CD14-positive monocyte (primary cell): ENCODE results near the gene ICAM5. TPM values are rescaled to one million over a fixed set of nuclear protein-coding genes. Genes with fewer than 3 reads are reported as not detected.

ENCODE experiments used
- DNase-seq, 3 donors: peaks; one replicate each; pipeline ENCODE4 v3.0.0-alpha.2; 2011 to 2022
- H2AFZ ChIP-seq: 2 replicates; pipeline ENCODE4 v1.6.0; 2012; ENCODE audit warnings: mild to moderate bottlenecking, low read depth, low read length, inconsistent platforms; ENCODE audit not compliant: insufficient read depth, poor library complexity, severe bottlenecking
- H3K27ac ChIP-seq, 2 donors: 1 replicate in 1 of 2; 2 replicates in 1 of 2; pipeline ENCODE4 v1.5.1; 2012 to 2013; ENCODE audit warnings: low read length in 2 of 2, control low read depth in 1 of 2, inconsistent platforms in 1 of 2, low read depth in 1 of 2, mild to moderate bottlenecking in 1 of 2
- H3K27me3 ChIP-seq, 2 donors: one replicate each; pipeline versions ENCODE4 v1.6.0 to v1.6.1; 2011 to 2013; ENCODE audit warnings: low read length in 2 of 2; ENCODE audit not compliant: control insufficient read depth in 2 of 2, insufficient read depth in 2 of 2
- H3K36me3 ChIP-seq, 2 donors: replicated peaks in 1 of 2; 1 replicate in 1 of 2; 2 replicates in 1 of 2; pipeline versions ENCODE4 v1.5.1 to v1.6.1; 2012 to 2013; ENCODE audit warnings: low read length in 2 of 2, control low read depth in 1 of 2, inconsistent platforms in 1 of 2, mild to moderate bottlenecking in 1 of 2; ENCODE audit not compliant: insufficient read depth in 2 of 2, control insufficient read depth in 1 of 2
- H3K4me1 ChIP-seq, 2 donors: 1 replicate in 1 of 2; 2 replicates in 1 of 2; pipeline versions ENCODE4 v1.5.1 to v1.6.1; 2012 to 2013; ENCODE audit warnings: low read length in 2 of 2, control low read depth in 1 of 2, inconsistent platforms in 1 of 2, mild to moderate bottlenecking in 1 of 2, moderate library complexity in 1 of 2; ENCODE audit not compliant: insufficient read depth in 2 of 2, control insufficient read depth in 1 of 2
- H3K4me2 ChIP-seq: replicated peaks from 2 replicates; pipeline ENCODE3; 2012; ENCODE audit warnings: low read length, moderate library complexity, mild to moderate bottlenecking; ENCODE audit not compliant: poor library complexity, severe bottlenecking; ENCODE audit errors: extremely low read depth
- H3K4me3 ChIP-seq, 3 experiments: fragments of 200-600 bp in 1 of 3; sonication (generic) in 1 of 3; replicated peaks in 1 of 3; 1 replicate in 2 of 3; 2 replicates in 1 of 3; pipeline ENCODE4 v1.5.1; 2011 to 2013; ENCODE audit warnings: low read length in 3 of 3, mild to moderate bottlenecking in 3 of 3, control low read depth in 2 of 3, low read depth in 2 of 3, inconsistent platforms in 1 of 3, moderate library complexity in 1 of 3
- H3K79me2 ChIP-seq: 2 replicates; pipeline ENCODE4 v1.6.0; 2012; ENCODE audit warnings: mild to moderate bottlenecking, control low read depth, inconsistent platforms, low read length, moderate library complexity; ENCODE audit not compliant: insufficient read depth
- H3K9ac ChIP-seq: 2 replicates; pipeline ENCODE4 v1.6.0; 2017; ENCODE audit warnings: low read length, mild to moderate bottlenecking; ENCODE audit not compliant: insufficient read depth, poor library complexity, severe bottlenecking
- H3K9me3 ChIP-seq, 2 donors: replicated peaks in 1 of 2; 1 replicate in 1 of 2; 2 replicates in 1 of 2; pipeline versions ENCODE4 v1.5.1 to v1.6.1; 2012 to 2013; ENCODE audit warnings: low read length in 2 of 2, control low read depth in 1 of 2; ENCODE audit not compliant: control insufficient read depth in 1 of 2, insufficient read depth in 1 of 2
- H4K20me1 ChIP-seq: 2 replicates; pipeline ENCODE4 v1.6.0; 2012; ENCODE audit warnings: mild to moderate bottlenecking, low read length, control low read depth, moderate library complexity; ENCODE audit not compliant: insufficient read depth
- H3K27ac Mint-ChIP-seq, 7 donors: one replicate each; pipeline ENCODE4 v1.8.0; 2020; ENCODE audit warnings: mild to moderate bottlenecking in 7 of 7, mixed read lengths in 7 of 7, moderate library complexity in 6 of 7, inconsistent platforms in 2 of 7
- H3K27me3 Mint-ChIP-seq, 3 donors: one replicate each; pipeline ENCODE4 v1.8.0; 2021 to 2022; ENCODE audit warnings: low read depth in 3 of 3, mild to moderate bottlenecking in 3 of 3, mixed read lengths in 3 of 3, moderate library complexity in 3 of 3, inconsistent platforms in 1 of 3
- H3K36me3 Mint-ChIP-seq, 2 donors: one replicate each; pipeline ENCODE4 v1.8.0; 2020; ENCODE audit warnings: mixed read lengths in 2 of 2, inconsistent platforms in 1 of 2, mild to moderate bottlenecking in 1 of 2
- H3K4me1 Mint-ChIP-seq: one replicate; pipeline ENCODE4 v1.8.0; 2020; ENCODE audit warnings: mild to moderate bottlenecking, mixed read lengths
- H3K4me3 Mint-ChIP-seq, 2 donors: one replicate each; pipeline ENCODE4 v1.8.0; 2020; ENCODE audit warnings: mild to moderate bottlenecking in 2 of 2, mixed read lengths in 2 of 2, moderate library complexity in 1 of 2
- H3K9me3 Mint-ChIP-seq, 7 donors: one replicate each; pipeline ENCODE4 v1.8.0; 2020 to 2022; ENCODE audit warnings: mixed read lengths in 7 of 7, mild to moderate bottlenecking in 6 of 7, moderate library complexity in 6 of 7, inconsistent platforms in 2 of 7
- CTCF ChIP-seq: fragments of 200-600 bp; IDR thresholded peaks from one replicate; pipeline ENCODE4 v1.8.0; 2022; ENCODE audit warnings: antibody characterized with exemption, mild to moderate bottlenecking
- WGBS: methylation state at CpG from one replicate; pipeline ENCODE4 v1.1.5; 2013; ENCODE audit warnings: missing lambda C conversion rate; ENCODE audit not compliant: insufficient coverage; 5-methylcytosine and 5-hydroxymethylcytosine counted together
- intact Hi-C, 2 donors: fragments of 100-400 bp; cut with micrococcal nuclease; formaldehyde crosslinking; loops; one replicate each; pipeline versions ENCODE4 v1.15.0 to v1.15.1; 2023
- polyA plus RNA-seq, 3 donors: library from polyadenylated mRNA; depleted of rRNA in 1 of 3; unstranded in 2 of 3; stranded (reverse) in 1 of 3; fragments of 300-500 nt in 2 of 3; fragments of >200 nt in 1 of 3; fragmentation: Illumina TruSeq in 2 of 3; gene quantifications; 1 replicate in 2 of 3; 2 replicates in 1 of 3; pipeline ENCODE4 v1.2.3, GENCODE V29; 2012 to 2021

Gene ICAM5
- polyA plus RNA-seq, 3 donors: 0.21 to 2.1 TPM; not detected in 1

GRCh38 chr19:10317857-10318462 lies 28.2 kb downstream of the ICAM5 start:
- no peak for TF ChIP-seq CTCF
- H3K79me2 ChIP-seq: no peaks in the 10 kb centered on the region
- no peak overlapping the region for H3K9ac ChIP-seq
- Mint-ChIP-seq H3K36me3 (peaks cover 36 to 63% of the 10 kb centered on the region in 2 donors), H3K27me3 (peaks cover 2 to 5% (median 3%) of the 10 kb centered on the region in 3 donors), H3K4me1 (peaks cover 11% of the 10 kb centered on the region), H3K9me3 (peaks cover 0 to 1% (median 0%) of the 10 kb centered on the region in 7 donors), H3K4me3 (no peak overlapping the region), H3K27ac (peak overlapping the region in 1 of 7 donors; percentile 40)
- H3K27ac ChIP-seq: no peak overlapping the region
- intact Hi-C loops: no loop called here
- H4K20me1 ChIP-seq: peaks cover 14% of the 10 kb centered on the region
- H3K9me3 ChIP-seq: no peaks in the 10 kb centered on the region
- H3K36me3 ChIP-seq: peaks cover 60 to 67% of the 10 kb centered on the region in 2 donors
- H3K4me1 ChIP-seq: peaks cover 7 to 15% of the 10 kb centered on the region in 2 donors
- no peaks in the 10 kb centered on the region for H3K27me3 ChIP-seq
- H3K4me2 ChIP-seq: no peak overlapping the region
- H2AFZ ChIP-seq: no peak overlapping the region
- H3K4me3 ChIP-seq: no peak overlapping the region
- DNase-seq: no peak
- 83% methylated on average over 10 of the region's 15 CpGs for WGBS

- H3K36me3 Mint-ChIP-seq: peaks cover 41 to 73% of the 10 kb centered on the region in 2 donors
- no peaks in the 10 kb centered on the region for H3K9me3 ChIP-seq
- no peak for TF ChIP-seq CTCF
- no peak overlapping the region for H3K27ac ChIP-seq
- H2AFZ ChIP-seq: no peak overlapping the region
- no peak overlapping the region for H3K9ac ChIP-seq
- peaks cover 7 to 15% of the 10 kb centered on the region in 2 donors for H3K4me1 ChIP-seq
- no peaks in the 10 kb centered on the region for H3K27me3 ChIP-seq
- H3K79me2 ChIP-seq: no peaks in the 10 kb centered on the region
- H3K36me3 ChIP-seq: peaks cover 70 to 78% of the 10 kb centered on the region in 2 donors
- H3K4me1 Mint-ChIP-seq: peaks cover 11% of the 10 kb centered on the region
- no peak overlapping the region for H3K4me2 ChIP-seq
- H3K4me3 ChIP-seq: no peak overlapping the region
- WGBS: 97% methylated on average over 10 of the region's 13 CpGs
- peak overlapping the region in 2 of 7 donors; percentile 35 to 41 for H3K27ac Mint-ChIP-seq
- no peak for DNase-seq
- peaks cover 0 to 1% (median 0%) of the 10 kb centered on the region in 7 donors for H3K9me3 Mint-ChIP-seq
- no peak overlapping the region for H3K4me3 Mint-ChIP-seq
- H3K27me3 Mint-ChIP-seq: peaks cover 2 to 5% (median 3%) of the 10 kb centered on the region in 3 donors
- peaks cover 21% of the 10 kb centered on the region for H4K20me1 ChIP-seq
- intact Hi-C loops: no loop called here
Observed at GRCh38 chr19:10318807-10319682, 29.3 kb downstream of the ICAM5 start.
